Upper lobe of right lung (tissue), 1 donor: ENCODE results near the gene TNXB. TPM values are rescaled to one million over a fixed set of nuclear protein-coding genes. Genes with fewer than 3 reads are reported as not detected.

Experiments
- ATAC-seq: fragments of 200-7000 bp; cut with Tn5 transposase; one replicate; pipeline ENCODE4 v1.9.1; 2020; ENCODE audit warnings: mild to moderate bottlenecking, moderate library complexity
- DNase-seq: peaks from one replicate; pipeline ENCODE4 v3.0.0-alpha.2; 2020
- H3K27ac ChIP-seq: fragments of 200-600 bp; one replicate; pipeline ENCODE4 v1.8.0; 2022
- H3K27me3 ChIP-seq: fragments of 200-600 bp; one replicate; pipeline ENCODE4 v1.8.0; 2022; ENCODE audit warnings: mild to moderate bottlenecking
- H3K36me3 ChIP-seq: fragments of 200-600 bp; one replicate; pipeline ENCODE4 v1.8.0; 2022
- H3K4me1 ChIP-seq: fragments of 200-600 bp; one replicate; pipeline ENCODE4 v1.8.0; 2022
- H3K4me3 ChIP-seq: fragments of 200-600 bp; one replicate; pipeline ENCODE4 v1.8.0; 2022; ENCODE audit warnings: mild to moderate bottlenecking
- H3K9me3 ChIP-seq: fragments of 200-600 bp; one replicate; pipeline ENCODE4 v1.8.0; 2022
- CTCF ChIP-seq: fragments of 200-600 bp; IDR thresholded peaks from one replicate; pipeline ENCODE4 v1.8.0; 2022; ENCODE audit warnings: antibody characterized with exemption
- intact Hi-C: fragments of 100-400 bp; cut with DNase I; formaldehyde crosslinking; loops from one replicate; pipeline ENCODE4 v1.11.0; 2022
- total RNA-seq: library from RNA; stranded (reverse); fragmentation: NEBNext Ultra II Directional; extraction: Animal tissue kit (Norgen Biotek cat#: 25700); gene quantifications from one replicate; pipeline ENCODE4 v1.2.1, GENCODE V29; 2021
- donor health status: DM: no; HTN: yes; CAD: no; lungs with severe emphysema.

TNXB gene
- total RNA-seq, 1 donor from 2014 or later, result 162 TPM

- intact Hi-C loops, result no loop called here
- Histone ChIP-seq H3K4me3 (peak overlapping the region; percentile 75), H3K27me3 (peaks cover 26% of the 10 kb centered on the region), H3K4me1 (peaks cover 28% of the 10 kb centered on the region), H3K36me3 (peaks cover 5% of the 10 kb centered on the region), H3K9me3 (no peaks in the 10 kb centered on the region), H3K27ac (peak overlapping the region; percentile 87)
- no peak for ATAC-seq
- no peak for TF ChIP-seq CTCF
- no peak for DNase-seq
Measured at GRCh38 chr6:32152769-32153563, 43.8 kb upstream of the TNXB start.

- peaks cover 28% of the 10 kb centered on the region for H3K4me1 ChIP-seq
- H3K27ac ChIP-seq, result no peak within 1 kb of the TSS
- H3K9me3 ChIP-seq, result no peaks in the 10 kb centered on the region
- intact Hi-C loops, result no loop called here
- ATAC-seq (no peak), DNase-seq (no peak)
- H3K4me3 ChIP-seq, result peak within 1 kb of the TSS; percentile 75
- TF ChIP-seq CTCF, result no peak
- H3K27me3 ChIP-seq, result peaks cover 27% of the 10 kb centered on the region
- no peaks in the 10 kb centered on the region for H3K36me3 ChIP-seq
Measured at GRCh38 chr6:32151863-32152768, 43.0 kb upstream of the TNXB start, which contains the start of gene PRRT1. Gene PRRT1, minus strand, starts transcription at chr6:32151939. Its CDS starts 112 bp downstream, at chr6:32151827.

GRCh38 chr6:32151181-32151862 is 42.2 kb upstream of the TNXB start:
- Histone ChIP-seq H3K9me3 (no peaks in the 10 kb centered on the region), H3K4me1 (peaks cover 28% of the 10 kb centered on the region), H3K27ac (no peak overlapping the region), H3K27me3 (peaks cover 27% of the 10 kb centered on the region), H3K4me3 (peak overlapping the region; percentile 75), H3K36me3 (no peaks in the 10 kb centered on the region)
- DNase-seq (no peak), ATAC-seq (no peak)
- intact Hi-C loops, result no loop called here
- no peak for TF ChIP-seq CTCF

GRCh38 chr6:32149932-32150870 is 41.1 kb upstream of the TNXB start:
- H3K36me3 ChIP-seq, result no peaks in the 10 kb centered on the region
- H3K4me3 ChIP-seq, result no peak overlapping the region
- H3K4me1 ChIP-seq, result peaks cover 28% of the 10 kb centered on the region
- no peaks in the 10 kb centered on the region for H3K9me3 ChIP-seq
- no peak for TF ChIP-seq CTCF
- no peak for DNase-seq
- no peak for ATAC-seq
- intact Hi-C loops, result no loop called here
- peaks cover 27% of the 10 kb centered on the region for H3K27me3 ChIP-seq
- no peak overlapping the region for H3K27ac ChIP-seq
